HG03558 (cell line): Measurements from ENCODE around the gene ALG12.

Experiments used
- ATAC-seq: cut with Tn5 transposase; IDR thresholded peaks from one replicate; pipeline ENCODE4 v1.9.1; 2021; ENCODE audit warnings: moderate number of reproducible peaks; ENCODE audit not compliant: unreplicated experiment; ENCODE audit errors: extremely low read depth

The ALG12 gene

DNA sequence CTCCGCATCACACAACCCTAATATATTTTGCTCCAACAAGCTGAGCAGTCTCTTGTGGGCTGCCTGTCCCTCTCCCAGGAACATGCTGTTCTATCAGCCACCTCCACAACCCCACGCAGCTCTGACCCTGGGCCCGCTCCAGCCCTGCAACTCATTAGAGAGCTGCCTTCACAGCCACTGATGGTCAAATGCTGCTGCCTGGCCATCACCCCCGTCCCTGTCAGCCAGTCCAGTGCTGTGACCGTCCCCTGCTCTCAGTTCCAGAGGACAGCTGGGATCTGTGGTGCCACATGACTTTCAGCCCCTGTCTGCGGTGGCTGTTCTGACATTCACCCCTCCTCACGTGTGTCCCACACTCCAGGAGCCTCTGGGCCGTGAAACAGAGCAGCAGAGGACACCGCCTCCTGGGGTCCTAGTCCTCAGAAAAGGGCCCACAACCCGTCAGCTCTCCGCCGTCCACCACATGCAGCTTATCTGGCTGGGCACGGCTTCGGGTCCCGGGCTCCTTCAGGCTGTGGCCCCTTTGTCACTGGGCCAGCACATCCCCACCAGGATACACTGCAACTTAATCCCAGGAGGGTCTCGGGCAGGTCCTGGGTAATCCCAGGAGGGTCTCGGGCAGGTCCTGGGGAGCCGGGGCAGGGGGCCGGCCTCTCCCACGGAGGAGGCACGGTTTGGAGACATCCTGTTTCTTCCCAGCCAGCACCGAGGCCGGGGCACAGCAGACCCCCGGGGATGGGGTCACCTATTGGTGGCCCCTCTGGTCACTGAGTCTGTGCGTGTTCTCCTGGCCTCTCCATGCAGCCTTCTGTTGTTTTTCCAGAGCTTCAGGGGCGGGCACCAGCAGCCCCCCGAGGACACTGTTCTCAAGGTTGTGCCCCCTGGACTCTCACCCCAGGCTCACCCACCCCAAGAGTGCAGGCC lies 15.3 kb upstream of the ALG12 start:
- ATAC-seq, result no peak

DNA sequence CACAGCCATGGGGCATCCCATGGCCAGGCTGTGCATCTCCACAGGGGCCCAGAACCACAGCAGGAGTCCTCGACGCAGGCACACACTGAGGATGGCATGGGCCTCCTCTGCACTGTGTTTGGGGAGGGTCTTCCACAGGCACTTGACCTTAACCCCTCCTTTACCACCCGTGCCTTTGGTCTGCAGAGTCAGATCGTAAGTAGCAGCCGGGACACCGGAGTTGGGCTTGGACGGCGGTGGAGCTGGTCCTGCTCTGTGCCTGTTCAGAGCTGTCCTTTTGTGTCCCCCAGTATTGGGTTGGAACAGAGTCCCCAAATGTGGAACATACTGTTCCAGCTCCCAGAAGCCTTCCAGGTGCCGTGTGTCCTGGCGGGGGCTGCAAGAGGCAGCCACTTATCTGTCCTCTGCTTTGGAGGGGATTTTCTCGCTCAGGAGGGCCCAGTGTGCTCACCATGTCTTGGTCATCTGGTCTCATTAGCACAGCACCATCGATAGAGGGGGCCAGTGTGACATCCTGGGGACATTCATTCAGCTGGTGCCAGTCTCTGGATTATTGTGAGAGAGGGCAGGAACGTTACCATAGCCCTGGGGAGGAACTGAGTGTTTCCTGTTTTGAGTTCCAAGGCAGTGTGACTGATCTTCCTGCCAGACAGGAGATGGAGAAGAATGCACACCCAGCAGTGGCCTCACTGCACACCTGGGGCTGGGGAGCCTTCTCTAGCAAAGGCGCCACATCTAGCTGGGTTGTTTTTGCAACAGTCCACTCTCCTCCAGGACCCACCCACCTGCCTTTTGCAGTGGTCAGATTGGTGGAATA lies 12.6 kb upstream of the ALG12 start:
- ATAC-seq, result no peak

DNA sequence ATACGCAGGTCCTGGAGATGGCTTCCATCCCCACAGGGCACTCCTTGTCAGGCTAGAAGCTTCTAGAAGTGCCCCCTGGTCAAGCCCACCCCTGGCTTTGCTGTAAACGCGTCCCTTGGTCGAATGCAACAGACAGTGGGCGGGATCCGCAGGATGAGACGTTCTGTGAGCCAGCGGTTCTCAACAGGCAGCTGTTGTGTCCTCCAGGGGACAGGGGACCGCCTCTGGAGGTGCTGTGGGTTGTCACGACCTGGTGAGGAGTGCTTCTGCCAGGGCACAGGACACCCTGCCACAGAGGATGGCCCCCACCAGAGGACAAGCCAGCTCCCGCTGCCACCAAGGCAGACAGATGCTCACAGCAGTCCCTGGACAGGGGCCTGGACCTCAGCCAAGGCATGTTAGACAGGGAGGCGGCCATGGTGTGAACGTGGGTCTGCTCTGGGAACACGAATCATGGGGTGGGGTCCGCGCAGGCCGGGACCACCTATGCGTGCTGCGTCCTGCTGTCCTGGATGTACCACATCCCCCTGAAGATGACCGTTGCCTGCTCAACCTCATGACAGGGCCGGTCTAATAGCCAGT lies 11.8 kb upstream of the ALG12 start:
- ATAC-seq, result no peak

DNA sequence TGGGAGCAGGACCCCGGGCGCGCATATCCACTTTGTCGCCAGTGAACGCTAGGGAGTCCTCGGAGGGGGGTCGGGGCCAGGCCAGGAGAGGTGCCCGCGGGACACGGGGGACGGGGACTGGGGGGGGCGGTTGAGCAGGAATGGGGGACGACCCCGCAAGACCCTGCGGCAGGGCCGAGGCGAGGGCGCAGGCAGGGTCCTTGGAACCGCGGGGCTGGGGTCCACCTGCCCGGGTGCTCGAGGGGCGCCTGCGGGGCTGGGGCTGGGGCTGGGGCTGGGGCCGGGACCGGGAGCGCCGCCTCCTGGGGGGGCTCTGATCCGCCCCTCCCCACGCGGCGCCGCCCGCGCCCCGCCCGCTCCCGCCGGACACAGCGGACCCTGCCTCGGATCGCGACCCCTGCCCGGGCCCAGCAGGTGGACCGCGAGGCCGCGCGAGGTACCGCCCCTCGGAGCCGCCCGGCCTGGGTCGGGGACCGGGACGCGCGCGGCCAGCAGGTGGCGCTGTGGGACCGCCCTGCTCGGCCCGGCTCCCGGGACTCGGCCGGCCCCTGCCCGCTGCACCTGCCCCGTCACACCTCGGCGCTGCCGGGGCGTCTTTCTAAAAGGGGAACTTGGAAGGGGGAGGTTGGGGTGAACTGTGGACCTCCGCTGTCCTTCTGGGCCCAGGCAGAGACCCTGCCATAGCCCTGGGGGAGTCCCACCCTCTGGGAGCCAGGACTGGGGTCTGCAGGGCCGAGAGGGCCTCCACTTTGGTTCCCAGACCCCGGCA lies 11.2 kb upstream of the ALG12 start:
- ATAC-seq, result no peak

DNA sequence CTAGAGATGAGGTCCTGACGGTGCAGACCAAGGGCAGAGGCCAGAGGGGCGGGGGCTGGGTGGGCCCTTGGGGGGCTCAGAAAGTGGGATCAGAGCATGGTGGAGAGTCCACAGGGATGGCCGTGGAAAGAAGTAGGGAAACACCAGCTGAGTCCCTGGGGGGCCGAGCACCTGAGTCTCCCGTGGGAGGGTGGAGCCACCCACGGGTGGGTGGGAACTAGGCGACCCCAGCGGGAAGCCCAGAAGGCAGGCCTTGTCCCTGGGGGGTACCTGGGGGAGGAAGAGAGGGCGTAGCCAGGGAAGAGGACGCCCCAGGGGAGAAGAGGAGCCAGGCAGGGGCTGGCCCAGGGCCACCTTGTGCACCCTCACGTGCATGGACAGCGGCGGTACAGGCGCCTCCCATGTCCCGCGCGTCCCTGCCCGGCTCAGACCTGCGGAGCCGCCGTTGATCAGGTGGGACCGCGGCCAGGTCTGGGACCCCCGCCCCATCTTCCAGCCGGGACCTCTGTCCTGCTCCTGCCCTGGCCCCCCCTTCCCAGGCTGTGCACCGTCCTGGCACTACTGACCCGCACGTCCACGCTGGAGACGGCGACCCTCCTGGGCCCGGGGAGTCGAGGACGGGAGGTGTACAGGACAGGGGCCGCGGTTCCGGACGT lies 10.4 kb upstream of the ALG12 start:
- ATAC-seq, result no peak

DNA sequence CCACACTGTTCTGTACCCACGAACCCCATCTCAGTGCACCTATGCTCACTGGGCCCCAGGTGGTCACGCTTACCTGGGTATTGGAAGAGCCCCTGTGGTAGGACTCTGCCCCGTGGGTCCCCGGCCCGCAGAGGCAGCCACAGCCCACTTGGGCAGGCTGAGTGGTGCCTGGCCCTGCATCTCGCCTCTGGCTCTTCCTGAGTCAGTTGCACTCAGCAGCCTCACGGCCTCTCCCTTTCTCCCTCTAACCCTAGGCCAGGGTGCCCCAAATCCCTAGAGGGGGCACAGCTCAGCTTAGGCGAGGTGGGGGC lies 9.9 kb upstream of the ALG12 start:
- ATAC-seq, result no peak

DNA sequence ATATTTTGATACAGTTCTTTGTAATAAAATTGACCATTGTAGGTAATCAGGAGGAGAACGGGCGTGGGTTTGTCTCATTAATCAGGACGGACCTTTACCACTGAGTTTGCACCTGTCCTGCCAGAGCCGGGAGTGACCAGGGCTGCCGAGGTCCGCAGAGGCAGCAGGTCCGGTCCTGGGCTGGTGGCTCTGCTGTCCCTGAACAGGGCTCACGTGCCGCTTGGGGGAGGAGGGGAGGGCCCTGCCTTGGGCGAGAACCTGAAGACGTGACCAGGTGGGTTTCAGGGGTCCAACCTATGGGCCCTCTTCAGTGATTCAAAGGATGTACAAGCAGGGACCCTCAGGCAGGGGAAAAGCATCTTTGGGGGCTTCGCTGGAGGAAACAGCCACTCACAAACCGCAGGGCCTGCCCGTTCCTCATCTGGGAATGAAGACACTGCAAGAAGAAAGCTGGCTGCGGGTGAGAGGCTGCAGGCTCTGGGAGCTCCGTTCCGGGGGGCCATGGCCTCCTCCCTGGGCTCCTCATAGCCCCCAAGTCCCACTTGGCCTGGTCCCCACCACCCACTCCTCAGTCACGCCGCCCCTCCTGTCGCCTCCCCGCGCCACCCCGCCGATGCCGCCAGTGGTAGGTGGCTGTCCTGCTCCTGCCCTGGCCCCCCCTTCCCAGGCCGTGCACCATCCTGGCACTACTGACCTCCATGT lies 9.4 kb upstream of the ALG12 start:
- ATAC-seq, result no peak

DNA sequence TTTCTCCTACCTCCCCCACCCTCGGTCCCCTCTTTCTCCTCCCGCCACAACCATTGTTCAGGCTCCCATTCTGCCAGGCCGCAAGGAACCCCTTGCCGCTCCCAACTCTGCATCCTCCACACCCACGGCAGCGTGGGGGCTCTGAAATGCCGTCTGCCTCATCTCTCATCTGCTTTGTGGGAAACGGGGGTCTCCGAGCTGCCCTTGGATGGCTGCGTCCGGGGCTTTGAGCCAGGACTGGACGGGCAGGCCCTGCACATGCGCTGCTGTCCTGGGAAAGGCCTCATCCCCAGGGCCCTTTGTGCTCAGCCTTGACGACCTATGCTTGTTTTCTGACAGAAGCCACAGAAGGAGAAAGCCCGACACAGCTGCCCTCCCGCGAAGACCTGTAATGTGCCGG lies 8.7 kb upstream of the ALG12 start:
- no peak for ATAC-seq

DNA sequence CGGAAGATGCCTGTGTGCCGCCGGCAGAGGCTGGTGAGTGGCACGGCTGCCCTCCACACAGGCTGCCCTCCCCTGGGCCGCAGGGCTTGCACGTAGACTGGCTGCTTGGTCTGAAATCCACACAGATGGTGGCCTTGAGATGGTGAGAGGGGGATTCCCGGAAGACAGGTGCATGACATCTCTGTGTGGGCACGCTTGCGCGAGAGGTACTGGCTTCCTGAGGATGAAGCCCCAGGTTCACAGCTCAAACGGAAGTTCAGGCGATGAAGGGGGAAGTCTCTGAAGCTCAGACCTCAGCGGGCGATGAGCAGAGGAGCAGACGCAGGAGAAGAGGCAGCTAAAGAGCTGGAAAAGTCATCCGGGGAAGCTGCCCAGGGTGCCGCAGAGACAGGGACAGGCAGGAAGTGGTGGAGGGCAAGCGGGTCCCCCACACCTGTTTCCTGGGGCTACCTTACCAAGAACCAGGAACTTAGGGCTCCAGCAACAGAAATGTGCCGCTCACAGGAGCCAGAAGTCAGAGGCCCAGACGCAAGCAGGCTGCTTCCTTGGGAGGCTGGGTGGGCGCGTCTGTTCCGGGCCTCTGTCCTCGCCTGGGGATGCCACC lies 7.4 kb upstream of the ALG12 start:
- ATAC-seq, result no peak

DNA sequence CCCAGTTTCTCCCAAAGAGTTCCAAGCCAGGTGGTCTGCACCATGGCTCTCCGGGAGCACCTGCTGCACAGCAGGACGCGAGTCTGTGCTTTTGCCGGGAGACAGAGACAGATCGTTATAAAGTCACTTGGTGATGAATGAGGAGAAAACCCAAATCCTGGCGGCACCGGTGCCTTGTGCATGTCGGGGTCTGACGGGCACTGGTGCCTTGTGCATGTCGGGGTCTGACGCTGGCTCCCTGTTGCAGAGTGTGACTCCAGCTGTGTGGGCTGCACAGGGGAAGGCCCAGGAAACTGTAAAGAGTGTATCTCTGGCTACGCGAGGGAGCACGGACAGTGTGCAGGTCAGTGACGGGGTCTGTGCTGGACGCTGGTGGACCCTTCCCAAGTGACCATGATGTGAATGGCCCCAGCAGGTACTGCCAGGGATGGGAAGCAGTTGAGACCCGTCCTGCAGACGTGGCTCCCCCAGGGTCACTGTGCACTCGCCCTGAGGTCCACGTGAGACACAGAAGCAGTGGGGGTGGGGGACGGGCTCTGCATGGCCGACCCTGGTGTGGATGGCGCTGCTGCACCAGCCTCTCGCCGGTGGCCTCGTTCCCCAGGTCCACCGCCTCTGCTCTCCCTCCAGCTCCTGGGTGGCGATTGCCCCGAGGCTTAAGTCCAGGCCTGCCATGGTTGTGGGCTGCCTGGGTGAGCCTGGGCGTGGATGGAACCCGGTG lies 6.0 kb upstream of the ALG12 start:
- ATAC-seq, result no peak

DNA sequence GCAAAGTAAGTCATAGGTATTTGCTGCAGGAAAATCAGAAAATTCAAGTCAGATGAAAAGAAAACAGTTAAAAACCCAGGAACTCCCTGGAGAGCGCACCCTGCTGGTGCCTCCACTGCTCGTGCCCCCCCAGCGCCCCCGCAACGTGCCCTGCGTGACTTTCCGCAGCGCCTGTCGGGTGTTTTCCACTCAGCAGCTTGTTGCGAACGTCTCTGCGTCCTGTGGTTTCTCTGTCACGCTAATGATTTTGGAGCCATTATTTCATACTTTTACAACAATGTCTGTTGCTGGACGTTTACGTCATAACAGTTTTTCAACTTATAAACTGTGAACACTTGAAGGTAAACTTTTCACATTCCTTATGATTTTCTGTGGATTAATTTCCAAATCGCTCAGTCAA lies 5.2 kb upstream of the ALG12 start:
- ATAC-seq, result no peak

DNA sequence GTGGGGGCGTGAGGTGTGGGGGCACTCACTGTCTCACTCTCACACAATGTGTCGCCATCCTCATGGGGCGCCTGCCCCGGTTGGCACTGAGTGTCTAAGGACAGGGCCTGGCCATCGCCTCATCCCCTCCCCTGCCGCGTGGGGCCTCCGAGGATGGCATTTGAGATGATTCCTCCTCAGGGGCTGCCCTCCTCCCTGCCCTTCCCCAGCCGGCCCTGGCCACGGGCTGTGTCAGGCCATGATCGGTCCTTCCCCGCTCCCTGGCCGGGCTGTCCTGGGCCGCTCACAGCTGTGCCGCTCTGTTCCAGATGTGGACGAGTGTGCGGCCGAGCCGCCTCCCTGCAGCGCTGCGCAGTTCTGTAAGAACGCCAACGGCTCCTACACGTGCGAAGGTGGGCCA lies 4.7 kb upstream of the ALG12 start:
- no peak for ATAC-seq

DNA sequence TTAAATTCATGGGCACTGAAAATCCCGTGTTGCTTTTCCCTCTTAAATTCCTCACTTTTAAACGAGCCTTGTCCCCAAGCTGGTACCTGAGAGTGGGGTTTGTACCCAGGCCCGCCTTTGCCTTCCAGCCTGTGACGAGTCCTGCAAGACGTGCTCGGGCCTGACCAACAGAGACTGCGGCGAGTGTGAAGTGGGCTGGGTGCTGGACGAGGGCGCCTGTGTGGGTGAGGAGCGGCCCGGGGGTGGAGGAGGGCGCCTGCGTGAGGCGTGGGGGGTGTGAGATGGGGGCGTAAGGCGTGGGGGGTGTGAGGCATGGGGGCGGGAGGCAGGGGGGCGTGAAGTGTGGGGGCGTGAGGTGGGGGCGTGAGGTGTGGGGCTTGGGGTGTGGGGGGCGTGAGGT lies 4.2 kb upstream of the ALG12 start:
- ATAC-seq, result no peak

DNA sequence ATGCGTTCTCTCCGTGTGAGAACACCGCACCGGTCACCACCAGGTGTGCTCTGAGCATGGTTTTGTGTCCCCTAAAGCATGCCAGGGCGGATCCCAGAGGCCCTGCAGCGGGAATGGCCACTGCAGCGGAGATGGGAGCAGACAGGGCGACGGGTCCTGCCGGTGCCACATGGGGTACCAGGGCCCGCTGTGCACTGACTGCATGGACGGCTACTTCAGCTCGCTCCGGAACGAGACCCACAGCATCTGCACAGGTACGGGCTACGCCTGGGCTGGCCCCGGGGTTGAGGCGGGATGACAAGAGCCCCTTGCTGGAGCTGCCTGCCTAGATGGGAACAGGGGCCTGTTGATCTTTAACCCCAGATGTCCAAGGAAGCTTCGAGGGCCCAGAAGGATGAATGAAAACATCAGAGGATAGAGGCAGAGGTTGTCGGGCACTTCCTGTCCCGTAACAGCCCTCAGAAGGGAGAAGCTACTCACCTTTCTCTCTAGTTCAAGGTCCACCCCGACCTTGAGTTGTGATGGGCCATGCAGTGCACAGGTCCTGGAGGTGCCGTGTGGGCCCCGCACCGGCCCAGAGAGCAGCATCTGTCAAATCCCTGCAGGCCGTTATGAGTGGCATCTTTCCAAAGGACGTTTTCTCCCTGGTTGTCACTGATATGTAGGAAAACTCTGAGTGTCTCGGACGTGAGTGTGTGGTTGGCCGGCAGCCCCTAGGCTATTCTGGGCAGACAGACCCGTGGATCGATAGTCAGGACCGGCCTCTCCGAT lies 3.5 kb upstream of the ALG12 start:
- ATAC-seq, result no peak

DNA sequence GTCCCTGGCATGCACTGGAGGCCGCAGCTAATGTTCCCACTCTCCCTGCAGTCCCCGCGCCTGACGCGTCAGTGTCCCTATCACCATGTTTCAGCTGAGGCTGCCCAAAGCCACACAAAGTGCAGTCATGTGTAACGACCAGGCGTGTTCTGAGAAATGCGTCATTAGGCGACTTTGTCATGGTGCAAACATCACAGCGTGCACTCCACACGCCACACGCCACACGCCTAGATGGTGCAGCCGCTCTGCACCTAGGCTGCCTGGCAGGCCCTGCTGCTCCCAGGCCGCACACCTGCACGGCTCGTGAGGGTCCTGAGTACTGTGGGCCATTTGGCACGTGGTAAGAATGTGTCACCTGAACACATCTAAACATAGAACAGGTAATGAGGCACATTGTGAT lies 2.6 kb upstream of the ALG12 start:
- ATAC-seq, result no peak

DNA sequence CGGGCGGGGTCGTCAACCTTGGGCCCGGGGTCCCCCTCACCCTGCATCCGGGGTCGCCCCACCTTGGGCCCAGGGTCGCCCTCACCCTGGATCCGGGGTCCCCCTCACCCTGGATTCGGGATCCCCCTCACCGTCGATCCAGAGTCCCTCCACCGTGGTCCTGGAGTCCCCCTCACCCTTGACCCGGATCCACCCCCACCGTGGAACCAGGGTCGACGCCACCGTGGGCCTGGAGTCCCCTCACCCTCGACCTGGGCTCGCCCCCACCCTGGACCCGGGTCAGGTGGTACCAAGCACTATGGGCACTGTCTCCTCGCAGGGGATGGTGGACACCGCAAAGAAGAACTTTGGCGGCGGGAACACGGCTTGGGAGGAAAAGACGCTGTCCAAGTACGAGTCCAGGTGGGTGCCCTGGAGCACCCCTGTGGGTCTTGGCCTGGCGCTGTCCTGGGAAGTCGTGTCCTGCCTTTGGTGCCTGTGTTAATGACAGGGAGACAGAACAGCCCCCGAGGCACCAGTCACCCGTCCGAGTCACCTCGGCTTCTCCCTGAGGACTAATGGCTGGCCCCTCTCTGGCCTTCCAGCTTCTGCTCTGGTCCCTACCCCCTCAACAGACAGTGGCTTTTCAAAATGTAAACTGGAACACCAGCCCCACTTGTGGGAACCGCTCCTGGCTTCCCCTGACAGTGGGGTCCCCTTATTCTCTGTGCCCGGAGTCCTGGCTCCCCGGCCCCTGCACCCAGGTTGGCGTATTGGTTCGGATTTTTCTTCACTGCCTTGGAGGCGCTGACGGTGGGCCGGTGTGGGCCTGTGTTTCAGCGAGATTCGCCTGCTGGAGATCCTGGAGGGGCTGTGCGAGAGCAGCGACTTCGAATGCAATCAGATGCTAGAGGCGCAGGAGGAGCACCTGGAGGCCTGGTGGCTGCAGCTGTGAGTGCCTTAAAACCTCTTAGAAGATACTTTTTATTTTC lies 958 bp upstream of the ALG12 start:
- no peak for ATAC-seq

DNA sequence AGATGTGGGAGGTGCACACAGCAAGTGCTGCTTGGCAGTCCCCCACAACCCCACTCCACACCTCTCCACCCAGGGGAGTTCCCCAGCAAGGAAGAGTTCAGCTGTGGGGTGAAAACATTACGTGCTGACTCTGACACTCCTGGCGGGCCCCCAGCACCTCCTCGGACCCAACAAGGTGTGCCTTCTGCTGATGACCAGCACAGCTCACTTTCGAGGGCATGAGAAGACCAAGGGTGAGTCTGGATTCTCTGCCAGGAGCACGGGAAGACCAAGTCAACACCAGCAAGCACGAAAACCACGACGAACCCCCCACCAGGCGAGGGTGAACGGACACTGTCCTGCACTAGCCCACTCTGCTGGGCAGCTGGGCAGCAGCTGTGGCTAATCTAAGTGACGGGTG lies 1.4 kb downstream of the ALG12 start:
- ATAC-seq, result no peak
